SH-SY5Y (cell line): ENCODE data around the gene MRPL38.

ENCODE experiments used
- GATA2 ChIP-seq: IDR thresholded peaks from 2 replicates; pipeline ENCODE4 v1.6.1; 2011; ENCODE audit warnings: mild to moderate bottlenecking, low read depth, low read length
- GATA3 ChIP-seq: IDR thresholded peaks from 2 replicates; pipeline ENCODE4 v1.6.1; 2011; ENCODE audit warnings: low read depth, mild to moderate bottlenecking, low read length, moderate library complexity

DNA sequence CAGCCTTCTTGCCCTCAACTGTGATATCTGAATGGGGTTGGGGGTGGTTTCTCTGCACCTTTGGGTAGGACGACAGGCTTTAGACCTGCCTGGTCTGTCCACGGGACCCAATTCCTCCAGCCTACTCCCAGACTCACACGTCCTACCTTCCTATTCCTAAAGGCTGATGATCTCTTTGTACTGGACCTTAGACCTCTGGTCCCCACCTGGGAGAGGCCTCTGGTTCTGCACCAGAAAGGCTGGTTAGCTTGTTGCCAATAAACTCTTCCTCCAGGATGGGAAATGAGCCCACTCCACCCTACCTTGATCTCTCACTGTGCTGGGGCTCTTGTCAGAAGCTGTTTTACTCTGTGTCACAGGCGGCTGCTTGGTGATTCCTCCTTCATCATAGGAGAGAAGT lies 21.8 kb upstream of the MRPL38 start:
- TF ChIP-seq GATA2 (no peak), GATA3 (no peak)
